ENCODE results near the gene OPRM1. TPM values are rescaled to one million over a fixed set of nuclear protein-coding genes. Genes with fewer than 3 reads are reported as not detected.
A peak's percentile ranks its signal among the peaks of the same experiment; 100 is the strongest.

OPRM1 gene
- total and polyA plus RNA-seq, 4 experiments from 2014 or later = not detected

GRCh38 chr6:154143753-154144152 lies 104.7 kb downstream of the OPRM1 start:
- CTCF ChIA-PET (ENCODE audit: partially characterized antibody) = no interaction called here
- no peaks in the 10 kb centered on the region for H3K4me1 Mint-ChIP-seq
- DNase-seq = no peak
- no peaks in the 10 kb centered on the region for H3K4me1 ChIP-seq (ENCODE audit: insufficient read depth, low read length)
- intact Hi-C loops (cut with micrococcal nuclease) = no loop called here
- POLR2A ChIA-PET (ENCODE audit: partially characterized antibody) = no interaction called here
- H3K36me3 ChIP-seq (ENCODE audit: insufficient read depth, low read length) = no peaks in the 10 kb centered on the region
- H3K27me3 Mint-ChIP-seq = peaks cover 12 to 21% of the 10 kb centered on the region in 2 donors
- H3K27me3 ChIP-seq (ENCODE audit: insufficient read depth, low read length) = no peaks in the 10 kb centered on the region
- H3K9me3 Mint-ChIP-seq = no peaks in the 10 kb centered on the region
- H3K9me3 ChIP-seq (ENCODE audit: control insufficient read depth in 1 of 2, low read length in 2 of 2) = no peaks in the 10 kb centered on the region
- no peak overlapping the region for H3K27ac ChIP-seq (ENCODE audit: low read depth, low read length)
- H3K27ac Mint-ChIP-seq = no peak overlapping the region
- no peak overlapping the region for H3K4me3 Mint-ChIP-seq
- no peaks in the 10 kb centered on the region for H3K36me3 Mint-ChIP-seq
- no peak overlapping the region for H3K4me3 ChIP-seq (ENCODE audit: low read length in 2 of 2)

- no peaks in the 10 kb centered on the region for H3K9me3 Mint-ChIP-seq
- H3K4me3 ChIP-seq (ENCODE audit: low read length in 2 of 2) = no peak overlapping the region
- peaks cover 0 to 17% of the 10 kb centered on the region in 2 donors for H3K36me3 Mint-ChIP-seq
- no peak overlapping the region for H3K27ac ChIP-seq (ENCODE audit: low read depth, low read length)
- ChIA-PET CTCF (ENCODE audit: partially characterized antibody) (interaction anchor here (0.7 to 11.2 kb wide), 20 partner anchors 10 to 521 kb away, joined by 3 to 323 read pairs (median 4); no protein-coding TSS in a partner anchor), POLR2A (ENCODE audit: partially characterized antibody) (interaction anchor here (1.0 to 1.6 kb wide), 3 partner anchors 95 to 123 kb away, joined by 3 to 8 read pairs (median 6); no protein-coding TSS in a partner anchor)
- peak overlapping the region in 2 of 8 donors; percentile 3 to 26 for H3K4me3 Mint-ChIP-seq
- peak overlapping the region in 6 of 7 donors; percentile 54 to 94 (median 70) for H3K27ac Mint-ChIP-seq
- intact Hi-C loops (cut with micrococcal nuclease) = loop anchor here (1.0 kb wide), 4 partner anchors 123 to 651 kb away; no protein-coding TSS in a partner anchor
- H3K27me3 ChIP-seq (ENCODE audit: insufficient read depth, low read length) = no peaks in the 10 kb centered on the region
- peaks cover 45% of the 10 kb centered on the region for H3K4me1 ChIP-seq (ENCODE audit: insufficient read depth, low read length)
- DNase-seq = peak; percentile 57 to 68 (median 65)
- H3K4me1 Mint-ChIP-seq = peaks cover 34 to 54% (median 42%) of the 10 kb centered on the region in 4 donors
- no peaks in the 10 kb centered on the region for H3K9me3 ChIP-seq (ENCODE audit: control insufficient read depth in 1 of 2, low read length in 2 of 2)
- H3K27me3 Mint-ChIP-seq = no peaks in the 10 kb centered on the region
- peaks cover 6% of the 10 kb centered on the region for H3K36me3 ChIP-seq (ENCODE audit: insufficient read depth, low read length)
Observed at GRCh38 chr6:154154389-154154967, 115.4 kb downstream of the OPRM1 start.

GRCh38 chr6:154156135-154156896 lies 117.3 kb downstream of the OPRM1 start:
- Mint-ChIP-seq H3K4me3 (peak overlapping the region; percentile 67 to 92 (median 84)), H3K36me3 (peaks cover 13 to 32% of the 10 kb centered on the region in 2 donors), H3K27ac (peak overlapping the region; percentile 84 to 94 (median 93)), H3K9me3 (no peaks in the 10 kb centered on the region), H3K27me3 (no peaks in the 10 kb centered on the region), H3K4me1 (peaks cover 38 to 66% (median 49%) of the 10 kb centered on the region in 4 donors)
- intact Hi-C loops (cut with micrococcal nuclease) = loop anchor here (1.0 to 5.0 kb wide), 2 partner anchors 61 to 91 kb away; no protein-coding TSS in a partner anchor
- Histone ChIP-seq H3K9me3 (ENCODE audit: control insufficient read depth in 1 of 2, low read length in 2 of 2) (no peaks in the 10 kb centered on the region), H3K4me3 (ENCODE audit: low read length in 2 of 2) (peak overlapping the region; percentile 32 to 46), H3K36me3 (ENCODE audit: insufficient read depth, low read length) (peaks cover 13% of the 10 kb centered on the region), H3K27ac (ENCODE audit: low read depth, low read length) (peak overlapping the region; percentile 72), H3K4me1 (ENCODE audit: insufficient read depth, low read length) (peaks cover 45% of the 10 kb centered on the region), H3K27me3 (ENCODE audit: insufficient read depth, low read length) (no peaks in the 10 kb centered on the region)
- peak; percentile 48 to 76 (median 56) for DNase-seq
- ChIA-PET CTCF (ENCODE audit: partially characterized antibody) (interaction anchor here (0.9 to 11.2 kb wide), 10 partner anchors 9 to 129 kb away, joined by 3 to 323 read pairs (median 6); no protein-coding TSS in a partner anchor), POLR2A (ENCODE audit: partially characterized antibody) (interaction anchor here (0.7 to 5.5 kb wide), 10 partner anchors 9 to 121 kb away, joined by 3 to 31 read pairs (median 4); no protein-coding TSS in a partner anchor)

GRCh38 chr6:154157082-154157481 lies 118.0 kb downstream of the OPRM1 start:
- POLR2A ChIA-PET (ENCODE audit: partially characterized antibody) = interaction anchor here (0.7 to 5.5 kb wide), 13 partner anchors 8 to 120 kb away, joined by 3 to 31 read pairs (median 4); no protein-coding TSS in a partner anchor

GRCh38 chr6:154157706-154158105 lies 118.7 kb downstream of the OPRM1 start:
- Histone ChIP-seq H3K36me3 (ENCODE audit: insufficient read depth, low read length) (peaks cover 13% of the 10 kb centered on the region), H3K9me3 (ENCODE audit: control insufficient read depth in 1 of 2, low read length in 2 of 2) (no peaks in the 10 kb centered on the region), H3K27me3 (ENCODE audit: insufficient read depth, low read length) (no peaks in the 10 kb centered on the region), H3K4me3 (ENCODE audit: low read length in 2 of 2) (no peak overlapping the region), H3K4me1 (ENCODE audit: insufficient read depth, low read length) (peaks cover 45% of the 10 kb centered on the region), H3K27ac (ENCODE audit: low read depth, low read length) (peak overlapping the region; percentile 72)
- intact Hi-C loops (cut with micrococcal nuclease) = loop anchor here (5.0 kb wide), 1 partner anchor 60 kb away; no protein-coding TSS in a partner anchor
- H3K27ac Mint-ChIP-seq = peak overlapping the region; percentile 84 to 94 (median 93)
- ChIA-PET POLR2A (ENCODE audit: partially characterized antibody) (interaction anchor here (0.8 to 5.5 kb wide), 11 partner anchors 8 to 120 kb away, joined by 3 to 31 read pairs (median 5); no protein-coding TSS in a partner anchor), CTCF (ENCODE audit: partially characterized antibody) (interaction anchor here (1.0 to 11.2 kb wide), 12 partner anchors 7 to 648 kb away, joined by 3 to 323 read pairs (median 4); no protein-coding TSS in a partner anchor)
- no peaks in the 10 kb centered on the region for H3K9me3 Mint-ChIP-seq
- DNase-seq = no peak
- peaks cover 37 to 66% (median 49%) of the 10 kb centered on the region in 4 donors for H3K4me1 Mint-ChIP-seq
- peaks cover 13 to 32% of the 10 kb centered on the region in 2 donors for H3K36me3 Mint-ChIP-seq
- H3K27me3 Mint-ChIP-seq = no peaks in the 10 kb centered on the region
- H3K4me3 Mint-ChIP-seq = peak overlapping the region; percentile 67 to 92 (median 84)

More at GRCh38 chr6:154157082-154157481, 118.0 kb downstream of the OPRM1 start:
- no peaks in the 10 kb centered on the region for H3K27me3 ChIP-seq (ENCODE audit: insufficient read depth, low read length)
- H3K27ac ChIP-seq (ENCODE audit: low read depth, low read length) = peak overlapping the region; percentile 72
- peak overlapping the region; percentile 32 to 46 for H3K4me3 ChIP-seq (ENCODE audit: low read length in 2 of 2)
- H3K4me1 ChIP-seq (ENCODE audit: insufficient read depth, low read length) = peaks cover 45% of the 10 kb centered on the region
- Mint-ChIP-seq H3K27me3 (no peaks in the 10 kb centered on the region), H3K4me1 (peaks cover 38 to 66% (median 49%) of the 10 kb centered on the region in 4 donors), H3K4me3 (peak overlapping the region; percentile 67 to 92 (median 84)), H3K36me3 (peaks cover 13 to 32% of the 10 kb centered on the region in 2 donors), H3K9me3 (no peaks in the 10 kb centered on the region), H3K27ac (peak overlapping the region; percentile 84 to 94 (median 93))
- no peaks in the 10 kb centered on the region for H3K9me3 ChIP-seq (ENCODE audit: control insufficient read depth in 1 of 2, low read length in 2 of 2)
- CTCF ChIA-PET (ENCODE audit: partially characterized antibody) = interaction anchor here (0.9 to 11.2 kb wide), 13 partner anchors 8 to 649 kb away, joined by 3 to 323 read pairs (median 4); no protein-coding TSS in a partner anchor
- peaks cover 13% of the 10 kb centered on the region for H3K36me3 ChIP-seq (ENCODE audit: insufficient read depth, low read length)
- DNase-seq = peak; percentile 16 to 51 (median 30)
- intact Hi-C loops (cut with micrococcal nuclease) = loop anchor here (5.0 kb wide), 1 partner anchor 60 kb away; no protein-coding TSS in a partner anchor

- H3K27ac Mint-ChIP-seq = peak overlapping the region in 6 of 7 donors; percentile 8 to 94 (median 38)
- no peak overlapping the region for H3K4me3 ChIP-seq (ENCODE audit: low read length in 2 of 2)
- ChIA-PET POLR2A (ENCODE audit: partially characterized antibody) (interaction anchor here (0.7 to 5.5 kb wide), 3 partner anchors 82 to 1156 kb away, joined by 4 to 31 read pairs (median 5); partner anchors contain the start of gene TFB1M), CTCF (ENCODE audit: partially characterized antibody) (interaction anchor here (1.3 to 11.2 kb wide), 5 partner anchors 8 to 212 kb away, joined by 3 to 323 read pairs (median 6); no protein-coding TSS in a partner anchor)
- DNase-seq = no peak
- H3K27ac ChIP-seq (ENCODE audit: low read depth, low read length) = no peak overlapping the region
- H3K27me3 Mint-ChIP-seq = no peaks in the 10 kb centered on the region
- no peak overlapping the region for H3K4me3 Mint-ChIP-seq
- intact Hi-C loops (cut with micrococcal nuclease) = loop anchor here (5.0 kb wide), 1 partner anchor 58 kb away; no protein-coding TSS in a partner anchor
- H3K36me3 Mint-ChIP-seq = peaks cover 13 to 32% of the 10 kb centered on the region in 2 donors
- H3K4me1 Mint-ChIP-seq = peaks cover 35 to 63% (median 47%) of the 10 kb centered on the region in 4 donors
- peaks cover 50% of the 10 kb centered on the region for H3K4me1 ChIP-seq (ENCODE audit: insufficient read depth, low read length)
- H3K9me3 ChIP-seq (ENCODE audit: control insufficient read depth in 1 of 2, low read length in 2 of 2) = no peaks in the 10 kb centered on the region
- no peaks in the 10 kb centered on the region for H3K27me3 ChIP-seq (ENCODE audit: insufficient read depth, low read length)
- no peaks in the 10 kb centered on the region for H3K9me3 Mint-ChIP-seq
- peaks cover 13% of the 10 kb centered on the region for H3K36me3 ChIP-seq (ENCODE audit: insufficient read depth, low read length)
Observed at GRCh38 chr6:154159126-154159525, 120.1 kb downstream of the OPRM1 start.

Data from CD4-positive, alpha-beta memory T cell (primary cell).